ENCODE results near the gene STK11.

GRCh38 chr19:1182727-1183126, 22.9 kb upstream of the STK11 start:
- TF ChIP-seq CTCF (IDR thresholded peaks at IDR 0.05; ENCODE audit: low read depth, low read length), result no peak
- no peak for TF ChIP-seq EZH2phosphoT487 (IDR thresholded peaks at IDR 0.05; ENCODE audit: low read depth)
